HG03060 (cell line): ENCODE measurements around the gene DIP2A.
"Not testable (repeated sequence)": the region's sequence is repeated elsewhere in the genome, so short reads cannot be mapped to it uniquely, and the experiment has no call there.

Source experiments
- ATAC-seq: cut with Tn5 transposase; IDR thresholded peaks from one replicate; pipeline ENCODE4 v1.9.1; 2021; ENCODE audit warnings: low read depth, moderate number of reproducible peaks; ENCODE audit not compliant: unreplicated experiment

The DIP2A gene

DNA sequence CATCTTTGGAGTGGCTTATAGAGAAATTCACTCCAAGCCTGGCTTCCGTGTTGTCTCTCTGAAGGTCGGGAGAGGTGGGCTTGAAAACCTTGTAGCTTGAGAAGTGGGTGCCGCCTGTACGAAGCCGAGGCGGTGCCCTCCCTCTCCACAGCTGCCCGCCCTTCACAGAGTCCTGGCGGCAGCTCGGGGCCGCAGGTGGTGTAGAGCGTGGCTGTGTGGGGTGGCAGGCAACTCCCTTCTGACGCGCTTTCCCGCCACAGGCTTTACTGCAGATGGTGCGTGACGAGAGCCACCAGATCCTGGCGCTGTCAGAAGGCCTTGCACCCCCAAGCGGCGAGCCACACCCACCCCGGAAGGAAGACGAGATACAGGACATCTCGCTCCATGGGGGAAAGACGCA is 33.1 kb upstream of the DIP2A start:
- no peak for ATAC-seq

DNA sequence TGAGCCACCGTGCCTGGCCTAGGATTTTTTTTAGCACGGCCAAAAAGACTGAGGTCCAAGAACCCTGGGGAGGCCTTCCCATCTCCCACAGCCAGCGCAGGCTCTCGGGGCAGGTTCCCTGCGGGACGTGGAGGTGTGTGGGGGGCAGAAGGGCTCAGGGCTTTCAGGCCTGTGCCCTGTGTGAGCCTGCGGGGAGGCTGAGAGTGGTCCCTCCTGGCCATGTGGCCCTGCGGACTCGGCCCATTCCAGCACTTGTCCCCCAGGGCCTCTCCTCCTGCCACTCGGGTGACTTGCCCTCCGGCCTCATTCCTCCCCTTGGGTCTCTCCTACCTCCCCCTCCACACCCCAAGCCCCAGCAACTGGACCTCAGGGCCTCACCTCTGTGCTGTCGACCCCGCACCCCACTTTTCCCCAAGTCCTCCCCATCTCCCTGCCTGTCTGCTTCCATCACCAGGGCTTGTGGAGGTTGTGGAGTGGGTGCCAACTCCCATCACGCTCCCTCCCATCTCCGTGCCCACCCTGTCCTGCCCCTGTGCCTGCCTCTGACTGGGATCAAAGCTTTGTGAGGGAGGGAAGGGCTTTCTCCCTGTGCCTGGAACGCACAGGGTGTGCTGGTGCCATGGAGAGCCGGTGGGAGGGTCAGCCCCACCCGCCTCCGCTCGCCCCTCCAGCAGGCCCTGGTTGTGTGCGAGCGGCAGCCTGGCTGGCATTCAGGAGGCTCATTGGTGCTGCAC is 32.2 kb upstream of the DIP2A start:
- no peak for ATAC-seq

DNA sequence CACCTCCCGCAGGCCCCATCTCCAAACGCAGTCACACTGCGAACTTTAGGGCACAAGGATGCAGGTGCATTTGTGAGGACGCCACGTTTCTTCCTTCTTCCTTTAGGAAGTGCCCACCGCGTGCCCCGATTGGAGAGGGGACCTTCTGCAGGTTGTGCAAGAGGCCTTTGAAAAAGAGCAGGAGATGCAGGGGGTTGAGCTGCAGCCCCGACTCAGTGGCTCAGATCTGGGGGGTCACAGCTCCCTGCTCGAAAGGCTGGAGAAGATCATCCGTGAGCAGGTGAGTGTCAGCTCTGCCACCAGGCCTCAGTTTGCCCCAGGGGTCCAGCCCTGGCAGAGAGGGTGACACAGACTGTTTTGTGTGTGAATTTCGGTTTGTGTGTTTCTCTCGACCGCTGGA is 31.2 kb upstream of the DIP2A start:
- ATAC-seq = no peak

DNA sequence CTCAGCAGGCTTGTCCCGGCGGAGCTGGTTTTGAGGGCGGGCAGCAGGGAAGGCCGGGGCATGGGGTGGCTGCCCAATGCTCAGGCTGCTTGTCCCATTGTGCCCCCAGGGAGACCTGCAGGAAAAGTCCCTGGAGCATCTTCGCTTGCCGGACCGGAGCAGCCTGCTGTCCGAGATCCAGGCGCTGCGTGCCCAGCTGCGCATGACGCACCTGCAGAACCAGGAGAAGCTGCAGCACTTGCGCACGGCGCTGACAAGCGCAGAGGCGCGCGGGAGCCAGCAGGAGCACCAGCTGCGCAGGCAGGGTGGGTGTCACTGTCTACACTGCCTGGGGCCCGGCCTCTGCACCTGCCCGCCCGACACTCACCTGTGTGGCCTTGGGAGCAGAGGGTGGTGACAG is 30.4 kb upstream of the DIP2A start:
- no peak for ATAC-seq

DNA sequence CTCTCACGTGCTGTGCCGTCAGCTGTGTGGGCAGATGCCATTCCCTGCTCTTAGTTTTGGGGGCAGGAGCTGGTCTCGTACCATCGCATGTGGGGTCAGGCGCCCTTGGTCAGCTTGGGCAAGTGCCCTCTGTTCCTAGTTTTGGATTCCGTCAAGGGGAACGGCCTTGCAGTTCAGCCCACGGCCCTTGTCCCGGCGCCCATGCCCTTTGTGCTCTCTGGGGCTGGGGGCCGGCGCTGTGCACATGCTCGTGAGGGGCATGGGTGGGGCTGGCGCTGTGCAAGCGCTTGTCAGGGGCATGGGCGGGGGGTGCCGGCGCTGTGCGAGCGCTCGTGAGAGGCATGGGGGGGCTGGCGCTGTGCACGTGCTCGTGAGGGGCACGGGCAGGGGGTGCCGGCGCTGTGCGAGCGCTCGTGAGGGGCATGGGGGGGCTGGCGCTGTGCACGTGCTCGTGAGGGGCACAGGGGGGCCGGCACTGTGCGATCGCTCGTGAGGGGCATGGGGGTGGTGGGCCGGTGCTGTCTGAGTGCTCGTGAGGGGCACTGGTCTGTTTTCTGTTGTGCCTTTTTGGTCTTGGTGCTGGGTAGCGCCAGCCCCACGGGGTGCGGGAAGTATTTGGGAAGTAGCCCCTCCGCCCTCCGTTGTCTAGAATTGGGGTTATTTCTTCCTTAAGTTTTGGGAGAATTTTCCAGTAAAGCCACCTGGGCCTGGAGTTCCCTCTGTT is 29.5 kb upstream of the DIP2A start:
- ATAC-seq = no peak

DNA sequence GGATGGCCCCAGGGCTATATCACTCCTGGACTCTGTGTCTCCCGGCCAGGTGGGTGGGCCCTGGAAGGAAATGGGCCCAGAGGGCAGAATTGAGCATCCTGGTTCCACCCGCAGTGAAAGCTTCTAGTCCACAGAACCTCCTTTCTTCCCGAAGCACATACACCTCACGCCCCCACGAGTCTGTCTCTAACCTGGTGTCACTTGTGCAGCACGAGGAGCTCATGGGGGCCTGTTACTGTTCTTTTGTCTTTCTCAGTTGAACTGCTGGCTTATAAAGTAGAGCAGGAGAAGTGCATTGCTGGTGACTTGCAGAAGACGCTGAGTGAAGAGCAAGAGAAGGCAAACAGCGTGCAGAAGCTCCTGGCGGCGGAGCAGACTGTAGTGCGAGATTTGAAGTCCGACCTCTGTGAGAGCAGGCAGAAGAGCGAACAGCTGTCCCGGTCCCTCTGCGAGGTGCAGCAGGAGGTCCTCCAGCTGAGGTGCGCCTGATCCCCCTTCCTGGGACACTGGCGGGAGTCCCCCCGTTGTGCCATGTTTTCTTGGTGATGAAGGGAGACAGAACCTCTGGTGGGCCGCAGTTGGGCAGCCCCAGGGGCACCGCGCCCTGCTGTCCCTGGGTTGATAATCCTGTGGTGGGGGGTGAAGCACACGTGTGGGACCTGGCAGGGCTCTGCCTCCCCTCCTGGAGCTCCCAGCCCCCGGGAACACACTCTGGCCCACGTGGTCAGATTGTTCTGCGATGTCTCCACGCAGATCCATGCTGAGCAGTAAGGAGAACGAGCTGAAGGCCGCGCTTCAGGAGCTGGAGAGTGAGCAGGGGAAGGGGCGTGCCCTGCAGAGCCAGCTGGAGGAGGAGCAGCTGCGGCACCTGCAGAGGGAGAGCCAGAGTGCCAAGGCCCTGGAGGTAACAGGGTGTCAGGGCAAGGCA is 28.7 kb upstream of the DIP2A start:
- ATAC-seq = no peak

DNA sequence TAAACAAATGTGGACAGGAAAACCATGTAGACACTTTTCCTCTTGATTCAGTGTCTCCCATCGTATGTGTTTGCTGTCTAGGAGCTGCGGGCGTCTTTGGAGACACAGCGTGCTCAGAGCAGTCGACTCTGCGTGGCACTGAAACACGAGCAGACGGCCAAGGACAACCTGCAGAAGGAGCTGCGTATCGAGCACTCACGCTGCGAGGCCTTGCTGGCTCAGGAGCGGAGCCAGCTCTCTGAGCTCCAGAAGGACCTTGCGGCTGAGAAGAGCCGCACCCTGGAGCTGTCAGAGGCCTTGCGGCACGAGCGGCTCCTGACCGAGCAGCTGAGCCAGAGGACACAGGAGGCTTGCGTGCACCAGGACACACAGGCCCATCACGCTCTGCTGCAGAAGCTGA is 27.2 kb upstream of the DIP2A start:
- ATAC-seq = no peak

DNA sequence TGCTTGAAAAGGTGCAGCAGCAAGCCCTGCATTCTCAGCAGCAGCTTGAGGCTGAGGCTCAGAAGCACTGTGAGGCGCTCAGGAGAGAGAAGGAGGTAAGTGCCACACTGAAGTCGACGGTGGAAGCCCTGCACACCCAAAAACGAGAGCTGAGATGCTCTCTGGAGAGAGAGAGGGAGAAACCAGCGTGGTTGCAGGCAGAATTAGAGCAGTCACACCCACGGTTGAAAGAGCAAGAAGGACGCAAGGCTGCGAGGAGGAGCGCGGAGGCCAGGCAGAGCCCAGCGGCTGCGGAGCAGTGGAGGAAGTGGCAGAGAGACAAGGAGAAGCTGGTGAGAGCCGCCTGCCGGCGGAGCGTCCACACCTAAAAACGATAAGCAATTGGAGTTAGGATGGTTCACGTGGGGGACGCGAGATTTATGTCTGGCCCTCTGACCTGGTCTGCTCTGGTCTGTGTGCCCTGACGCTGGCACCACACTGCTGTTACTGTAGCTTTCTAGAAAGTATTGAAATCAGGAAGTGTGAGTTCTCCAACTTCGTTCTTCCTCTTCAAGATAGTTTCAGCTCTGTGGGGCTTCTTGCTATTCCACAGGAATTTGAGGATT is 26.7 kb upstream of the DIP2A start:
- ATAC-seq = no peak

DNA sequence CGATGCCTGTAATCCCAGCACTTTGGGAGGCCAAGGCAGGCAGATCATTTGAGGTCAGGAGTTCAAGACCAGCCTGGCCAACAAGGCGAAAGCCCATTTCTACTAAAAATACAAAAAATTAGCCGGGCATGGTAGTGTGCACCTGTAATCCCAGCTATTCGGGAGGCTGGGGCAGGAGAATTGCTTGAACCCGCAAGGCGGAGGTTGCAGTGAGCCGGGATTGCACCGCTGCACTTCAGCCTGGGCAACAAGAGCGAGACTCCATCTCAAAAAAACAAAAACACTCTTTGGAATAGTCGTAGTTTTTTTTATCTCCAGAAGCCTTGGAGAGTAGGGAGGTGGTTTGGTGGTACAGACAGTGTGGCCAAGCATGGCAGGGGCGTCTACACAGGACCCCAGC is 25.6 kb upstream of the DIP2A start:
- not testable (repeated sequence) for ATAC-seq

DNA sequence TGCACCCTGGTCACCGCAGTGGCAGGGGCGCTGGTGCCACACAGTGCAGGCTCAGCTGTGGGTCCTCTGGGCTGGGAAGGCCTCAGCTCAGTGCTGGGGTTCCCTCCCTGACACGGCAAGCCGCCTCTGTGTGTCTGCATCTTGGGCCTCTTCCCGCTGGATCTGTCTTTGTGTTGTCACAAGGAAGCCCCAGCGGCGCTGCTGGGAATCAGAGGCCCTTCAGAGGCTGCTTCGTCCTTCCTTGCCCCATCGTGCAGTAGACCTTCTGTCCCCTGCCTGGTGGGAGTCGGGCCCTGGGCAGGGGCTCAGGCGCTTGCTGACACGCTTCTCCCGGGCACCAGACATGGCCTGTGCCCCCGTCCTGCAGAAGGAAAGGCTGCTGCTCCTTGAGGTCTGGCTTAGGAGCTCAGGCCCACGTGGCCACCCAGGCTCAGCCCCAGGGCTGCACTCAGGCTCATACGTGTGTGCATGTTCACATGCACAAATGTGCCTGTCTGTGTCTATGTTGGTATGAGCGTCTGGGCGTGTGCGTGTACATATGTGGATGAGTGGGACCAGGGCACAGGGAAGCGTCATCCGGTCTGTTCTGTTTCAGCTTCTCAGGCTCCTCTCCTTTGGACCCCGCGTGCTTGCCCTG is 24.3 kb upstream of the DIP2A start:
- ATAC-seq = no peak

DNA sequence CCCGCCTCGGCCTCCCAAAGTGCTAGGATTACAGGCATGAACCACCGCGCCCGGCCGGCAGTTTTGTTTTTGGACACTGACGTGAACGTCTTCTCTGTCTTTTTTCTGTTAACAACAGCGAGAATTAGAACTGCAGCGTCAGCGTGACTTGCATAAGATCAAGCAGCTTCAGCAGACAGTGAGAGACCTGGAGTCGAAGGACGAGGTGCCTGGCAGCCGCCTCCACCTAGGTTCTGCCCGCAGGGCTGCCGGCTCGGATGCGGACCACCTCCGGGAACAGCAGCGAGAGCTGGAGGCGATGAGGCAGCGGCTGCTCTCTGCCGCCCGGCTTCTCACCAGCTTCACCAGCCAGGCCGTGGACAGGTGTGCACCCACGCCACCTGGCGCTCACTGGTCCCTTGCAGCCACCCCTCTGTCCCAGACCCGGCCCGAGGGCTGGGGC is 22.9 kb upstream of the DIP2A start:
- no peak for ATAC-seq

DNA sequence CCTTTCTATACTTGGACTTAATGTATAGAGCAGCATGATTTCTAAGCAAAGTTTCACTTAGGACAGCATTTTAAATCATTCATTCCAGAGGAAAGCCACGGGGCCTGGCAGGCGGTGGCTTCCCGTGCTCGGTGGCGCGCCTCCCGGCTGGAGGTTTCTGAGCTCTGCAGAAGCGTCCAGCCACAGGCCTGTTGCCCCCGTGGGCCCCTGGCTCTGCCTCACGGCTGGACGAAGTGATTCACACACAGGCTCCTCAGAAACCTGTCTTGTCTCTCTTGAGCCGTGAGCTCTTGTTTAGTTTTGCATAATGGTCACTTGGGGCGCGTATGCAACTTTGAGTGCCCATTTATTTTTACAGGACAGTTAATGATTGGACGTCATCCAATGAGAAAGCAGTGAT is 22.1 kb upstream of the DIP2A start:
- ATAC-seq = no peak

DNA sequence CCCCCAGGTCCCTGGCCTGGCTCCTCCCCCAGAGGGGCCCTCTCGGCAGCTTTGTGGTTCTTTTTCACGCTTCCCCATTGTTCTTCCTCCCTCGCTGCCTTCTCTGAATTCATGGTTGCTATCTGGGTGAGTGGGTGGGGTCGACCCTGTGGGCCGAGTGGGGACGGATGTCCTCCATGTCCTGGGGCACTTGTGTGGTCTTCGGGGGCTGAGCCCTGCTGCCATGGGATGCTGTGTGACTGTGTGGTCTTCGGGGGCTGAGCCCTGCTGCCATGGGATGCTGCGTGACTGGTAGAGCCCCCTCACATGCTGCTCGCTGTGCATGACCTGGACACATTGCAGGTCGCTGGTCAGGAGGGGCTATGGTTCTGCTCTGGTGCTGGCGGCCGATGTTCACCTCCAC is 21.6 kb upstream of the DIP2A start:
- no peak for ATAC-seq

DNA sequence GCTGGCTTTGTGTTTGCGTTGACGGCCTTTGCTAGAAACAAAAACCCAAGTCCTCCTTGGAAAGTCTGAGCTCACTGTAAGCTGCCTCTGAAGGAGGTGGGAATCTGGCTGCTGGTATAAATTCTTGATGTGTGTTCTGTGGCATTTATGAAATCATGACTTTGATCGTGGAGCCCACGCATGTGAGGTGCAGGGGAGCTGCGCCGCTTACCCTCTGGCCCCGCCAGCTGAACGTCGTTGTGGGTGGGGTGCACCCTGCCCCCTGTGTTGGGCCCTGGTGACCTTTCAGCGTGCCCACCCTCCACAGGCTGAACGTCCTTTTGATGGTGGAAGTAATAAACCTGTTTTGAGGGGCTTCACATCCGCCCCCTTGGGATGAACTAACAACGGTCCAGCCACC is 21.2 kb upstream of the DIP2A start:
- no peak for ATAC-seq

DNA sequence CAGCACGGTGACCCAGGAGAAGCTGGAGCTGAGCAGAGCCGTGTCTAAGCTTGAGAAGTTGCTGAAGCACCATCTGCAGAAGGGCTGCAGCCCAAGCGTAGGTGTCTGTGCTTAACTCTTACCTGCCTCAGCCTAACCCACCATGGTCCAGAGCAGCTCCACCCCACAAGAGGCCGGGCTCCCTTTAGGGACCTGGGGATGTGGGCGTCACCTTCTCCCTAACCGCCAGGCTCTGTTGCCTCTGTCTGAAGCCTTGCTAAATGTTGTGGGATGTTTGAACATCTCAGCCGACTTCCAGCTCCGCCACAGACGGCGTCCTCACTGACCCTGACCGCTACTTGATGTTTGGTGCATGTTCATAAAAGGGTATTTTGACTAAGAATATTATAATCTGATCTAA is 20.4 kb upstream of the DIP2A start:
- no peak for ATAC-seq

DNA sequence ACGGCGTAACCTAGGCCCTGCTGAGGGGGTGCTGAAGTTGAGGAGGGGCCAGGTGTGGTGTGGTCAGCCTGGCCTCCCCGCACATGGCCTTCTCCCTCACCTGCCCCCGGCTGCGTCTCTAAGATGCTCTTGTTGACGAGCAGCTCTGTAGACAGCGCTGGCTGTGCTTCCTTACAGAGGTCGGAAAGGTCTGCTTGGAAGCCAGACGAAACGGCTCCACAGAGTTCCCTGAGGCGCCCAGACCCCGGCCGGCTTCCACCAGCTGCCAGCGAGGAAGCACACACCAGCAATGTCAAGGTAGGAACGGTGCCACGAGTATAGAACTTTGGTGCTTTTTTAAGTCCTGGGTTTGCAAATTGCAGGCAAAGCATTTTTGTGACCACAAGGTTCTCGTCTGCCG is 18.8 kb upstream of the DIP2A start:
- no peak for ATAC-seq

DNA sequence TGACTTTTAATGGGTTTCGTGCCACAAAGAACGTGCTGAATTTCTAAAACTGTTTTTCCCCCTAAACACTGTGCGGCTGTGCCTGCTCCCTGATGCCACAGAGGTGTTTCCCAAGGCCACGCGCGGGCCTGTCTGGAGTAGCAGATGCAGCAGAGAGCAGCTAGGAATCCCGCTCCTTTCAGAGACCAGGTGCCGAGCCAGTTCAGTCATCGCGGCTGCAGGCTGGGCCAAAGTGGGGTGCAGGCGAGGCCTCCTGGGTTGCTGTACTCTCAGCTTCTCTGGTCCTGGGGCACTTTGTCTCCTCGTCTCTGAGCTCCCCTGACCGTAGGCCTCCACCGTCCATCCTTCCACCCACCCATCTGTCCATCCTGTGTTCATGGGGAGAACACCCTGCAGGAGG is 17.4 kb upstream of the DIP2A start:
- ATAC-seq = no peak

DNA sequence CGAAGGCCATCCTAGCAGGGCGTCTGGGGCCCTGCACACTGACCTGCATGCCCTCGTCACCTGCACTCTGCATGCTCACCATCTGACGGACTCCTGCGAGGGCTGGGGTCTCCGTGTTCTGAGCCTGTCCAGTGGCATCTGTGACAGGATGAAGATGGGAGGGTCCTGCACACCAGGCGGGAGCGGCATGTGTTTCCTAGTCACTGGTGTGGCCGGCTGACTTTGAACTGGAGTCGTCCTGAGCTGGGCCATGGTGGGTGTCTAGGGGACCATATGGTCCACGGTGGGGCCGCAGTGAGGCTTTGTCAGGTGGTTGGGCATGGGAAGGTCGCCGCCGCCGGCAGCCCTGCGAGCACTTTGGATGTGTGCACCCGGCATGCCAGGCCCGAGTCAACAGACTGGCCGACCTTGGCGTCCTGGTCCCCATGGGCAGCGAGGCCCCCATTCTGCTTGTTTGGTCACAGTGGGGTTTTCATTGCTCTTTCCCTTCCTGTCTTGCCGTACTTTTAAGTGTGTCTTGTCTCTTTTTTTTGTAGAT is 16.7 kb upstream of the DIP2A start:
- no peak for ATAC-seq

DNA sequence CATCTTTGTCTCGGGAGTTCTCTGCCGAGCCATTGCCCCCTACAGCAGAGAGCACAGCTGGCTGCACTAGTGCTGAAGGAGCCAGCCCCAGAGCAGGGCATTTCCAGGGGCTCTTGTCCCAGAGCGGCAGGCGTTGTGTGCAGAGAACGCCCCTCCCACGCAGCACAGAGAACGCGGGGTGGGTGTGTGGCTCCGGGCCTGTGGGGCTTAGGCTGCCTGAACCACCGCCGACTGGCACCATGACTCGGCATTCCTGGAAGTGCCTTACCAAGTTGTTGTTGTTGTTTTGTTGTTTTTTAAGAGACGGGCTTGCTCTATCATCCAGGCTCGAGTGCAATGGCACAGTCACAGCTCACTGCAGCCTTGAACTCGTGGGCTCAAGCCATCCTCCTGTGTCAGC is 15.8 kb upstream of the DIP2A start:
- ATAC-seq = no peak

DNA sequence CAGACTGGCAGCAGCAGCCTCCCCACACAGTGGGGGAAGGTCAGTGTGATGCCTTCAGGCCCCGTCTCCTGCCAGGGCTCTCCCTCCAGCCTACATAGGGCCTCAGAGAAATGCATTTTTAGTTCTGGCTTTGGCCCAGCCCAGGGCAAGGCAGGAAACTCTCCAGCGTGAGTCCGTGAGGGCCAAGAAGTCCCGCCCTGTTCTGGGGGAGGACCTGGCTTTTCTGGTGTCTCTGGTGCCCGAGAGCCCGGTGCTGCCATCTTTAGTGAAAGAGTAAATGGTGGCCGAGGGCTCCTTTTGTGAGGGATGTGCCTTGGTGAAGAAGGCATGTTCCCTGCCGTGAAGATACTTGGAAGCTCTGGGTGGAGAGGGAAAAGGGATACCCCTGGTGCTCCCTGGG is 14.8 kb upstream of the DIP2A start:
- no peak for ATAC-seq
